Activated naive CD8-positive, alpha-beta T cell treated with anti-CD3 and anti-CD28 coated beads, Interleukin-2, amount 50 U/mL, for 24 hours (primary cell): ENCODE results near the gene RHOF.

Experiments
- ATAC-seq: fragments of 150-1000 bp; cut with Tn5 transposase; one replicate; pipeline ENCODE4 v1.10.0; 2021
- DNase-seq: peaks from one replicate; pipeline ENCODE4 v3.0.0; 2021
- H3K27ac Mint-ChIP-seq: one replicate; pipeline ENCODE4 v1.8.0; 2021; ENCODE audit warnings: mild to moderate bottlenecking, mixed read lengths
- H3K27me3 Mint-ChIP-seq: one replicate; pipeline ENCODE4 v1.8.0; 2021; ENCODE audit warnings: mixed read lengths
- H3K36me3 Mint-ChIP-seq: one replicate; pipeline ENCODE4 v1.8.0; 2021; ENCODE audit warnings: low read depth, mixed read lengths
- H3K4me1 Mint-ChIP-seq: one replicate; pipeline ENCODE4 v1.8.0; 2021; ENCODE audit warnings: mixed read lengths
- H3K4me3 Mint-ChIP-seq: one replicate; pipeline ENCODE4 v1.8.0; 2021; ENCODE audit warnings: mild to moderate bottlenecking, moderate library complexity, mixed read lengths
- H3K9me3 Mint-ChIP-seq: one replicate; pipeline ENCODE4 v1.8.0; 2021; ENCODE audit warnings: mixed read lengths

The RHOF gene

GRCh38 chr12:121826318-121827150, 33.0 kb upstream of the RHOF start:
- Mint-ChIP-seq H3K4me1 (peaks cover 2% of the 10 kb centered on the region), H3K27me3 (no peaks in the 10 kb centered on the region), H3K36me3 (peaks cover 32% of the 10 kb centered on the region), H3K27ac (peak overlapping the region; percentile 30), H3K9me3 (no peaks in the 10 kb centered on the region), H3K4me3 (no peak overlapping the region)
- DNase-seq (no peak), ATAC-seq (no peak)

DNA sequence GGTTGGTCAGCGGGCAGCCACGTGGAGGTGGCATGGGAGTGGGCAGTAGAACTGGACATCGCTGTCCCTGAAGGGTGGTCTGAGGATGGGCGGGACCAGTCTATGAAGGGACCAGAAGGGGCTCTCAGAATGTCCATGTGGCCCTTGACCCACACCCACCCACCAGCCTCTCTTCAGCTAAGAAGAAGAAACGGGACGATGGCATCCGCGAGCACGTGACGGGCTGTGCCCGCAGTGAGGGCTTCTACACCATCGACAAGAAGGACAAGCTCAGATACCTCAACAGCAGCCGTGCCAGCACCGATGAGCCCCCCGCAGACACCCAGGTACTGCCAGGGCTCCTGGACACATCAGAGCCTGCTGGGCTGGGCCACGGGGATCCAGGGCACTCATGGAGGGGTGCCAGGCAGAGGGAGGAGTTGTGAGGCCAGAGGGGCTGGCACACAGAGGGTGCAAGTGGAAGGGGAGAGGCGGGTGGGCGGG, 31.6 kb upstream of the RHOF start:
- Mint-ChIP-seq H3K4me3 (no peak overlapping the region), H3K36me3 (peaks cover 31% of the 10 kb centered on the region)
- no peak for DNase-seq

GRCh38 chr12:121823727-121824115, 30.2 kb upstream of the RHOF start:
- DNase-seq = no peak

More for the DNA sequence above, 31.6 kb upstream of the RHOF start:
- Mint-ChIP-seq H3K27me3 (no peaks in the 10 kb centered on the region), H3K27ac (no peak overlapping the region), H3K9me3 (no peaks in the 10 kb centered on the region), H3K4me1 (peaks cover 2% of the 10 kb centered on the region)
- no peak for ATAC-seq

DNA sequence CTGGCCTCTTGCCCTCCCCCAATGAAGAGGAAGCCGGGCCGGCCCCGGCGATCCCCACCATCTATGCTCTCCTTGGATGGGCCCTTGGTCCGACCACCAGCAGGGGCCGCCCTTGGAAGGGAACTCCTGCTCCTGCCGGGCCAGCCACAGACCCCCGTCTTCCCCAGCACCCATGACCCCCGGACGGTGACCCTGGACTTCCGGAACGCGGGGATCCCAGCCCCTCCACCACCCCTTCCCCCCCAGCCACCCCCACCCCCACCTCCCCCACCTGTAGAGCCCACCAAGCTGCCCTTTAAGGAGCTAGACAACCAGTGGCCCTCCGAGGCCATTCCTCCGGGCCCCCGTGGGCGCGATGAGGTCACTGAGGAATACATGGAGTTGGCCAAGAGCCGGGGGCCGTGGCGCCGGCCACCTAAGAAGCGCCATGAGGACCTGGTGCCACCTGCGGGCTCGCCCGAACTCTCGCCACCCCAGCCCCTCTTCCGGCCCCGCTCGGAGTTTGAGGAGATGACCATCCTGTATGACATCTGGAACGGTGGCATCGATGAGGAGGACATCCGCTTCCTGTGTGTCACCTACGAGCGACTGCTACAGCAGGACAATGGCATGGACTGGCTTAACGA, 29.7 kb upstream of the RHOF start:
- no peak for ATAC-seq
- peaks cover 2% of the 10 kb centered on the region for H3K4me1 Mint-ChIP-seq
- H3K9me3 Mint-ChIP-seq = no peaks in the 10 kb centered on the region
- H3K27ac Mint-ChIP-seq = no peak overlapping the region
- no peak for DNase-seq
- no peaks in the 10 kb centered on the region for H3K27me3 Mint-ChIP-seq
- H3K4me3 Mint-ChIP-seq = no peak overlapping the region
- peaks cover 24% of the 10 kb centered on the region for H3K36me3 Mint-ChIP-seq

More at GRCh38 chr12:121823727-121824115, 30.2 kb upstream of the RHOF start:
- H3K9me3 Mint-ChIP-seq = no peaks in the 10 kb centered on the region
- H3K4me3 Mint-ChIP-seq = no peak overlapping the region
- ATAC-seq = no peak
- no peaks in the 10 kb centered on the region for H3K27me3 Mint-ChIP-seq
- H3K4me1 Mint-ChIP-seq = peaks cover 2% of the 10 kb centered on the region
- peaks cover 29% of the 10 kb centered on the region for H3K36me3 Mint-ChIP-seq
- H3K27ac Mint-ChIP-seq = no peak overlapping the region

DNA sequence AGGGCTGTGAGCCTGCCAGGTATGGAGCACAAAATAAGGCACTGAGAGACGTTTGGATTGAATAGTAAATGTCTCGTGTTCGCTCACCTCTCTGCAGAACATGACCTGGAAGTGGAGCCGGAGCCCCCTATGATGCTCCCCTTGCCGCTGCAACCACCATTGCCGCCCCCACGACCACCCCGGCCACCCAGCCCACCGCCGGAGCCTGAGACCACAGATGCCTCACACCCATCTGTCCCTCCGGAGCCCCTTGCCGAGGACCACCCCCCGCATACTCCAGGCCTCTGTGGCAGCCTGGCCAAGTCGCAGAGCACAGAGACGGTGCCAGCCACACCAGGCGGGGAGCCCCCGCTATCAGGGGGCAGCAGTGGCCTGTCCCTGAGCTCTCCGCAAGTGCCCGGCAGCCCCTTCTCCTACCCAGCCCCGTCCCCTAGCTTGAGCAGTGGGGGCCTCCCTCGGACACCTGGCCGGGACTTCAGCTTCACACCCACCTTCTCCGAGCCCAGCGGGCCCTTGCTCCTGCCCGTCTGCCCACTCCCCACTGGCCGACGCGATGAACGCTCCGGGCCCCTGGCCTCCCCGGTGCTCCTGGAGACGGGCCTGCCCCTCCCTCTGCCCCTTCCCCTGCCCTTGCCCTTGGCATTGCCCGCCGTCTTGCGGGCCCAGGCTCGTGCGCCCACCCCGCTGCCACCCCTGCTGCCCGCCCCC, 29.1 kb upstream of the RHOF start:
- H3K36me3 Mint-ChIP-seq = peaks cover 27% of the 10 kb centered on the region
- DNase-seq = no peak
- ATAC-seq = no peak
- no peak overlapping the region for H3K4me3 Mint-ChIP-seq
- H3K4me1 Mint-ChIP-seq = peaks cover 2% of the 10 kb centered on the region
- H3K9me3 Mint-ChIP-seq = no peaks in the 10 kb centered on the region
- no peaks in the 10 kb centered on the region for H3K27me3 Mint-ChIP-seq
- no peak overlapping the region for H3K27ac Mint-ChIP-seq

GRCh38 chr12:121820056-121820455, 26.6 kb upstream of the RHOF start:
- ATAC-seq = no peak
- Mint-ChIP-seq H3K9me3 (no peaks in the 10 kb centered on the region), H3K4me3 (no peak overlapping the region), H3K27ac (no peak overlapping the region), H3K27me3 (no peaks in the 10 kb centered on the region), H3K4me1 (no peaks in the 10 kb centered on the region), H3K36me3 (peaks cover 25% of the 10 kb centered on the region)
- no peak for DNase-seq

DNA sequence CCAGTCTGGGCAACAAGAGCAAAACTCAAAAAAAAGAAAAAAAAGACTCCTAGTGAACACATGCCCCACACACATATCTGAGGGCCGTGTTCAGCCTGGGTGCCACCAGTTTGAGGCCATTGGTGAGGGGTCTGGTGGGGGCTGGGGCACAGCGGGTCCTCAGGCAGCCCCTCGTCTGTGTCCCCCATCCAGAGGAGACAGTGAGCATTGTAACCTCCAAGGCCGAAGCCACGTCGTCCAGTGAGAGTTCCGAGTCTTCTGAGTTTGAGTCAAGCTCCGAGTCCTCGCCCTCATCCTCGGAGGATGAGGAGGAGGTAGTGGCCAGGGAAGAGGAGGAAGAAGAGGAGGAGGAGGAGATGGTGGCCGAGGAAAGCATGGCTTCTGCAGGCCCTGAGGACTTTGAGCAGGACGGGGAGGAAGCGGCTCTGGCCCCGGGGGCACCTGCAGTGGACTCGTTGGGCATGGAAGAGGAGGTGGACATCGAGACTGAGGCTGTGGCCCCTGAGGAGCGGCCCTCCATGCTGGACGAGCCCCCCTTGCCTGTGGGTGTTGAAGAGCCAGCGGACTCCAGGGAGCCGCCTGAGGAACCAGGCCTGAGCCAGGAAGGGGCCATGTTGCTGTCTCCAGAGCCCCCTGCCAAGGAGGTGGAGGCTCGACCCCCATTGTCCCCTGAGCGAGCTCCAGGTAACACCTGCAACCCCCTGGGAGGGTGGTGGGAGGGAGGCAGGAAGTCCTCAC, 25.9 kb upstream of the RHOF start:
- no peak for DNase-seq
- no peak for ATAC-seq
- H3K4me3 Mint-ChIP-seq = no peak overlapping the region
- peaks cover 21% of the 10 kb centered on the region for H3K36me3 Mint-ChIP-seq
- H3K27me3 Mint-ChIP-seq = no peaks in the 10 kb centered on the region
- no peaks in the 10 kb centered on the region for H3K4me1 Mint-ChIP-seq
- no peaks in the 10 kb centered on the region for H3K9me3 Mint-ChIP-seq
- no peak overlapping the region for H3K27ac Mint-ChIP-seq

- Mint-ChIP-seq H3K9me3 (no peaks in the 10 kb centered on the region), H3K4me3 (no peak overlapping the region), H3K36me3 (peaks cover 23% of the 10 kb centered on the region), H3K27ac (no peak overlapping the region), H3K27me3 (no peaks in the 10 kb centered on the region), H3K4me1 (peaks cover 11% of the 10 kb centered on the region)
- ATAC-seq = no peak
- DNase-seq = no peak
These were observed 24.2 kb upstream of the RHOF start for GRCh38 chr12:121817648-121818043.

DNA sequence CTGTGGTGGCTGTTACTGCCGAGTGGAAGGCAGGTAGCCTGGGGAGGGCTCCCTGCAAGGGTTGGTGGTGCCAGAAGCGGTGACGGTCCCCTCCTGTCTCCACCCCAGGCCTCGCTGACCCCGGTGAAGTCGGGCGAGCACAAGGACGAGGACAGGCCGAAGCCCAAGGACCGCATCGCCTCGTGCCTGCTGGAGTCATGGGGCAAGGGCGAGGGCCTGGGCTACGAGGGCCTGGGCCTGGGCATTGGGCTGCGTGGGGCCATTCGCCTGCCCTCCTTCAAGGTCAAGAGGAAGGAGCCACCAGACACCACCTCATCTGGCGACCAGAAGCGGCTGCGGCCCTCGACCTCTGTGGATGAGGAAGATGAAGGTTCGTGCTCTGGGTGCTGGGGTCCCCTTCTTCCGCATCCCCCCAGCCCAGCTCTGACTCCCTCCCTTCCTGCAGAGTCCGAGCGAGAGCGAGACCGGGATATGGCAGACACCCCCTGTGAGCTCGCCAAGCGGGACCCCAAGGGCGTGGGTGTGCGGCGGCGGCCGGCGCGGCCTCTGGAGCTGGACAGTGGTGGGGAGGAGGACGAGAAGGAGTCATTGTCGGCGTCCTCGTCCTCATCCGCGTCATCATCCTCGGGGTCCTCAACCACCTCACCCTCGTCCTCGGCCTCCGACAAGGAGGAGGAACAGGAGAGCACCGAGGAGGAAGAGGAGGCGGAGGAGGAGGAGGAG, 23.6 kb upstream of the RHOF start:
- ATAC-seq (no peak), DNase-seq (no peak)
- peaks cover 16% of the 10 kb centered on the region for H3K4me1 Mint-ChIP-seq
- H3K36me3 Mint-ChIP-seq = peaks cover 23% of the 10 kb centered on the region
- no peaks in the 10 kb centered on the region for H3K27me3 Mint-ChIP-seq
- H3K27ac Mint-ChIP-seq = no peak overlapping the region
- H3K9me3 Mint-ChIP-seq = no peaks in the 10 kb centered on the region
- H3K4me3 Mint-ChIP-seq = no peak overlapping the region

DNA sequence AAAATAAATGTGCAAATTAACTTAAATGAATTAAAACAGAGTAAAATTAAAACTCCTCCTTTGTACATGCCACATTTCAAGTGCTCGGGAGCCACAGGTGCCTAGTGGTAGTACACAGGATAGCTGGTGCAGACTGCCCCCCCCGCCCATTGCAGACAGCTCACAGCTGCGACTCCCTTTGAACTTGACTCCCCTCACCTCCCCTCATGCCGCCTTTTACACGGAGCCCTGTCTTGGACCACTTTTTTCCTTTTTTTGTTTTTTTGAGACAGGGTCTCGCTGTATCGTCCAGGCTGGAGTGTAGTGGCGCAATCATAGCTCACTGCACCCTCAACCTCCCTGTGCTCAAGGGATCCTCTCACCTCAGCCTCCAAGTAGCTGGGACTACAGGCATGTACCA, 21.8 kb upstream of the RHOF start:
- Mint-ChIP-seq H3K27ac (peak overlapping the region; percentile 60), H3K27me3 (no peaks in the 10 kb centered on the region), H3K4me3 (no peak overlapping the region), H3K9me3 (no peaks in the 10 kb centered on the region), H3K4me1 (peaks cover 26% of the 10 kb centered on the region), H3K36me3 (peaks cover 23% of the 10 kb centered on the region)
- no peak for ATAC-seq
- no peak for DNase-seq

DNA sequence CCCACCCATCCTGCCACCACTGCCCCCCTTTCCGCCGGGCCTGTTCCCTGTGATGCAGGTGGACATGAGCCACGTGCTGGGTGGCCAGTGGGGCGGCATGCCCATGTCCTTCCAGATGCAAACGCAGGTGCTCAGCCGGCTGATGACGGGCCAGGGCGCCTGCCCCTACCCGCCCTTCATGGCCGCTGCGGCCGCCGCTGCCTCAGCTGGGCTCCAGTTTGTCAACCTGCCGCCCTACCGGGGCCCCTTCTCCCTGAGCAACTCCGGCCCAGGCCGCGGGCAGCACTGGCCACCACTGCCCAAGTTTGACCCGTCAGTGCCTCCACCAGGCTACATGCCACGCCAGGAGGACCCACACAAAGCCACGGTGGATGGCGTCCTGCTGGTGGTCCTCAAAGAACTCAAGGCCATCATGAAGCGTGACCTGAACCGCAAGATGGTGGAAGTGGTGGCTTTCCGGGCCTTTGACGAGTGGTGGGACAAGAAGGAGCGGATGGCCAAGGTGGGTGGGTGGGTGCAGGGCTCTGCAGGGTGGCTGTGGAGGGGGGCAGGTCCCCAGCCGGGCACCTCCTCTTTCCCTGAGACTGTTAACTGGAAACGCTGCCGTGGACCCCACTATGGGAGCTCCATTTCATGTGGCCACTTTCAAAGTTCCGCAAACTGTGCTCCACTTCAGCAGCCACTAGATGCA, 21.1 kb upstream of the RHOF start:
- no peaks in the 10 kb centered on the region for H3K27me3 Mint-ChIP-seq
- H3K27ac Mint-ChIP-seq = no peak overlapping the region
- DNase-seq (no peak), ATAC-seq (no peak)
- no peak overlapping the region for H3K4me3 Mint-ChIP-seq
- peaks cover 26% of the 10 kb centered on the region for H3K4me1 Mint-ChIP-seq
- H3K36me3 Mint-ChIP-seq = peaks cover 27% of the 10 kb centered on the region
- no peaks in the 10 kb centered on the region for H3K9me3 Mint-ChIP-seq

DNA sequence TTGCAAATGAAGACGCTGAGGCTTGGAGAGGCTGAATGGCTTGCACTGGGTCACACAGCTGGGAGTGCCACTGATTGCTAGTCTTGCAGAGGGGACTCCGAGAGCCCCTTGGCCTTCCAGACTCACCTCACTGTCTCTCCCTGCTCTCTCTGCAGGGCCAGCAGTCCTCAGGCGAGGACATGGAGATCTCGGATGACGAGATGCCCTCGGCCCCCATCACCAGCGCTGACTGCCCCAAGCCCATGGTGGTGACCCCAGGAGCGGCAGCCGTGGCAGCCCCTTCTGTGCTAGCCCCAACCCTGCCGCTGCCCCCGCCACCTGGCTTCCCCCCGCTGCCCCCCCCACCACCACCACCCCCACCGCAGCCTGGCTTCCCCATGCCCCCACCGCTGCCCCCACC, 20.5 kb upstream of the RHOF start:
- ATAC-seq = no peak
- Mint-ChIP-seq H3K4me1 (peaks cover 26% of the 10 kb centered on the region), H3K9me3 (no peaks in the 10 kb centered on the region), H3K36me3 (peaks cover 29% of the 10 kb centered on the region), H3K27ac (peak overlapping the region; percentile 68), H3K27me3 (no peaks in the 10 kb centered on the region), H3K4me3 (peak overlapping the region; percentile 80)
- no peak for DNase-seq
